Measurements from ENCODE around the gene LRAT. TPM values are rescaled to one million over a fixed set of nuclear protein-coding genes. Genes with fewer than 3 reads are reported as not detected.

Gene LRAT
- total and polyA plus RNA-seq, 11 donors: 0.33 to 0.86 TPM; not detected in 9

GRCh38 chr4:154736770-154737169 lies 7.0 kb upstream of the LRAT start:
- no peaks in the 10 kb centered on the region for H3K36me3 ChIP-seq
- intact Hi-C loops (cut with DNase I): no loop called here
- 38 to 83% (median 79%) methylated on average over 1 of the region's 1 CpG for WGBS, 4 donors
- H3K4me1 ChIP-seq: peaks cover 0 to 5% (median 0%) of the 10 kb centered on the region in 12 donors
- no peaks in the 10 kb centered on the region for H3K9me3 ChIP-seq
- DNase-seq (no peak), ATAC-seq (no peak)
- no peak for TF ChIP-seq CTCF (IDR thresholded peaks at IDR 0.05)
- no peak for TF ChIP-seq POLR2A (IDR thresholded peaks at IDR 0.05)
- peaks cover 0 to 17% (median 6%) of the 10 kb centered on the region in 9 donors for H3K27me3 ChIP-seq
- no peak overlapping the region for H3K27ac ChIP-seq
- H3K4me3 ChIP-seq: no peak overlapping the region

DNA sequence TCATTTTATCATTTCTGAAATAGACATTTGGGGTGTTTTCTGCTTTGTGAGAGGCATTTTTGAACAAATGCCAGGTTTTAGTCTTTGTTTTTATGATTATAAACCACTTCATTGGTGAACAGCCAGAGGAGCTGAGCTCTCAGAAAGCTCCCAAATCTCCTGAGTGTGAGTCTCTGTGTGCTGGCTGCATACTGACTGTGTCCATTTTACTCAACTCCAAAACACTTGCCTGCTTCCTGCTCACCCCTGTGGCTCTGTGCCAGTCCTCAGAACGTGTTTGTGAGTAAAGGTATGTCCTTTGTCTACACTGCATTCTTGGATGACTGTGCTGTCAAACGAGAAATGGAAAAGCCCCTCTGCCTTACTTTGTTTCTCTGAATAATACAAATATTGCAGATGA lies 5.4 kb upstream of the LRAT start:
- H3K27ac ChIP-seq: no peak overlapping the region
- H3K27me3 ChIP-seq: peaks cover 0 to 33% (median 22%) of the 10 kb centered on the region in 9 donors
- H3K36me3 ChIP-seq: no peaks in the 10 kb centered on the region
- intact Hi-C loops (cut with DNase I): no loop called here
- DNase-seq: no peak
- no peak overlapping the region for H3K4me3 ChIP-seq
- ATAC-seq: no peak
- peaks cover 0 to 17% (median 6%) of the 10 kb centered on the region in 12 donors for H3K4me1 ChIP-seq
- 13 to 15% (median 13%) methylated on average over 2 of the region's 2 CpGs for WGBS, 4 donors
- TF ChIP-seq POLR2A (IDR thresholded peaks at IDR 0.05) (no peak), CTCF (IDR thresholded peaks at IDR 0.05) (no peak)
- H3K9me3 ChIP-seq: no peaks in the 10 kb centered on the region

DNA sequence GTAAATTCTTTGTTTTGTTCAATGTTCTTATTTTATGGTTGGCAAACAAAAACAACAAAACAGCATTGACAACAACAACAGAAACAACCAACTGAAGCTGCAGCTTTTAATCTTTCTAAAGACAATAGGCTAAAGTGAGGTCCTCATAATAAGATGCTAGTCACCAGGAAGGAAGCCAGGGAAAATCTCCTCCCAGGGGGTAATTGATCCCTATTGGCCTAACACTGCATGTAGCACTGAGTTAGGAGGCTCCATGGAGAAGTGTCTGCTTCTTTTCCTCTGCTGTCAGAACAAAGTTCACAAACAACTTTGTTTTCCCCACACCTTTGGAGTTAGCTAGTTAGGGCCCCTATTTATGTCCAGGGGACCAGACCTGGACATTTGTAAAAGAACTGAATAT lies 4.7 kb upstream of the LRAT start:
- H3K36me3 ChIP-seq: no peaks in the 10 kb centered on the region
- intact Hi-C loops (cut with DNase I): no loop called here
- peaks cover 0 to 23% (median 10%) of the 10 kb centered on the region in 12 donors for H3K4me1 ChIP-seq
- no peak for ATAC-seq
- DNase-seq: no peak
- TF ChIP-seq CTCF (IDR thresholded peaks at IDR 0.05) (no peak), POLR2A (IDR thresholded peaks at IDR 0.05) (no peak)
- H3K9me3 ChIP-seq: no peaks in the 10 kb centered on the region
- H3K27me3 ChIP-seq: peaks cover 7 to 40% (median 29%) of the 10 kb centered on the region in 9 donors
- H3K4me3 ChIP-seq: no peak overlapping the region
- H3K27ac ChIP-seq: no peak overlapping the region

DNA sequence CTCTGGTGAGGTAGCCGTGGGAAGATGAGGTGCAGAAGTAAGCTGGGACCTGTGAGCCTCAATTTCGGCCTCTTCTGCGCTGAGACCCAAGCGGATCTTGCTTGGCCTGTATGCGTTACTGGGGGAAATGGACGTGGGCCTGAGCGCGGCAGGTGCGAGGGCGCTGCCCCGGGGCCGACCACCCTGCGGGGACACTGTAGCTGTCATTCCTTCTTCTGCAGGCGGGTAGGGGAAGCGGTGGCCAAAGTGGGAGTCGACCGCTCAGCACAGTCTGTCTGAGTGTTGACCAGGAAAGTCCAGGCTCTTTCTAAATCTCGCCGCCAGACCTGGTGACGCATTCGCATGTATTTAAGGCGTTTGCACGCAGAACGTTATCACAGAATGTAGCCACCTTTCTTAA lies 3.3 kb upstream of the LRAT start:
- peaks cover 12 to 54% (median 40%) of the 10 kb centered on the region in 9 donors for H3K27me3 ChIP-seq
- WGBS, 4 donors: 63 to 75% (median 67%) methylated on average over 24 of the region's 24 CpGs
- intact Hi-C loops (cut with DNase I): no loop called here

More for the DNA sequence above, 3.3 kb upstream of the LRAT start:
- no peak overlapping the region for H3K4me3 ChIP-seq
- no peak for DNase-seq
- H3K27ac ChIP-seq: no peak overlapping the region
- no peaks in the 10 kb centered on the region for H3K9me3 ChIP-seq
- no peak for ATAC-seq
- H3K36me3 ChIP-seq: no peaks in the 10 kb centered on the region
- no peak for TF ChIP-seq CTCF (IDR thresholded peaks at IDR 0.05)
- TF ChIP-seq POLR2A (IDR thresholded peaks at IDR 0.05): no peak
- peaks cover 0 to 28% (median 11%) of the 10 kb centered on the region in 12 donors for H3K4me1 ChIP-seq

Data from heart left ventricle (tissue), 16 donors.